Type B pancreatic cell (in vitro differentiated cells): Measurements from ENCODE around the gene PDXK. TPM values are rescaled to one million over a fixed set of nuclear protein-coding genes. Genes with fewer than 3 reads are reported as not detected.

Experiments used
- DNase-seq: peaks from one replicate; pipeline ENCODE4 v3.0.0; 2021; ENCODE audit warnings: mixed read lengths; ENCODE audit not compliant: unreplicated experiment; ENCODE audit errors: extremely low spot score
- H3K27ac Mint-ChIP-seq: 2 replicates; pipeline ENCODE4 v1.8.0; 2021; ENCODE audit warnings: mild to moderate bottlenecking, mixed read lengths
- H3K27me3 Mint-ChIP-seq: 2 replicates; pipeline ENCODE4 v1.8.0; 2021; ENCODE audit warnings: mixed read lengths
- H3K36me3 Mint-ChIP-seq: 2 replicates; pipeline ENCODE4 v1.8.0; 2021; ENCODE audit warnings: mixed read lengths
- H3K4me1 Mint-ChIP-seq: one replicate; pipeline ENCODE4 v1.8.0; 2021; ENCODE audit warnings: mixed read lengths; ENCODE audit not compliant: unreplicated experiment
- H3K4me3 Mint-ChIP-seq: 2 replicates; pipeline ENCODE4 v1.8.0; 2021; ENCODE audit warnings: mild to moderate bottlenecking, mixed read lengths
- H3K9me3 Mint-ChIP-seq: 2 replicates; pipeline ENCODE4 v1.8.0; 2021; ENCODE audit warnings: mixed read lengths
- total RNA-seq: library from RNA; stranded (reverse); gene quantifications from 2 replicates; pipeline ENCODE4 v1.2.1, GENCODE V29; 2021; ENCODE audit warnings: low replicate concordance
- TF ChIP-seq, protein P1 (sequence below): fragments of 200-600 bp; sonication (generic); conservative IDR thresholded peaks from 2 replicates; pipeline ENCODE4 v1.5.0; 2021; ENCODE audit warnings: antibody characterized with exemption, mild to moderate bottlenecking

The PDXK gene
- total RNA-seq, 1 donor from 2014 or later, result 94.4 TPM

GRCh38 chr21:43802713-43803313 lies 83.9 kb downstream of the PDXK start:
- Mint-ChIP-seq H3K4me3 (no peak overlapping the region), H3K36me3 (no peaks in the 10 kb centered on the region), H3K27me3 (no peaks in the 10 kb centered on the region), H3K27ac (no peak overlapping the region), H3K4me1 (no peaks in the 10 kb centered on the region), H3K9me3 (no peaks in the 10 kb centered on the region)
- TF ChIP-seq, protein P1, sequence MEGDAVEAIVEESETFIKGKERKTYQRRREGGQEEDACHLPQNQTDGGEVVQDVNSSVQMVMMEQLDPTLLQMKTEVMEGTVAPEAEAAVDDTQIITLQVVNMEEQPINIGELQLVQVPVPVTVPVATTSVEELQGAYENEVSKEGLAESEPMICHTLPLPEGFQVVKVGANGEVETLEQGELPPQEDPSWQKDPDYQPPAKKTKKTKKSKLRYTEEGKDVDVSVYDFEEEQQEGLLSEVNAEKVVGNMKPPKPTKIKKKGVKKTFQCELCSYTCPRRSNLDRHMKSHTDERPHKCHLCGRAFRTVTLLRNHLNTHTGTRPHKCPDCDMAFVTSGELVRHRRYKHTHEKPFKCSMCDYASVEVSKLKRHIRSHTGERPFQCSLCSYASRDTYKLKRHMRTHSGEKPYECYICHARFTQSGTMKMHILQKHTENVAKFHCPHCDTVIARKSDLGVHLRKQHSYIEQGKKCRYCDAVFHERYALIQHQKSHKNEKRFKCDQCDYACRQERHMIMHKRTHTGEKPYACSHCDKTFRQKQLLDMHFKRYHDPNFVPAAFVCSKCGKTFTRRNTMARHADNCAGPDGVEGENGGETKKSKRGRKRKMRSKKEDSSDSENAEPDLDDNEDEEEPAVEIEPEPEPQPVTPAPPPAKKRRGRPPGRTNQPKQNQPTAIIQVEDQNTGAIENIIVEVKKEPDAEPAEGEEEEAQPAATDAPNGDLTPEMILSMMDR, result no peak
- no peak for DNase-seq

DNA sequence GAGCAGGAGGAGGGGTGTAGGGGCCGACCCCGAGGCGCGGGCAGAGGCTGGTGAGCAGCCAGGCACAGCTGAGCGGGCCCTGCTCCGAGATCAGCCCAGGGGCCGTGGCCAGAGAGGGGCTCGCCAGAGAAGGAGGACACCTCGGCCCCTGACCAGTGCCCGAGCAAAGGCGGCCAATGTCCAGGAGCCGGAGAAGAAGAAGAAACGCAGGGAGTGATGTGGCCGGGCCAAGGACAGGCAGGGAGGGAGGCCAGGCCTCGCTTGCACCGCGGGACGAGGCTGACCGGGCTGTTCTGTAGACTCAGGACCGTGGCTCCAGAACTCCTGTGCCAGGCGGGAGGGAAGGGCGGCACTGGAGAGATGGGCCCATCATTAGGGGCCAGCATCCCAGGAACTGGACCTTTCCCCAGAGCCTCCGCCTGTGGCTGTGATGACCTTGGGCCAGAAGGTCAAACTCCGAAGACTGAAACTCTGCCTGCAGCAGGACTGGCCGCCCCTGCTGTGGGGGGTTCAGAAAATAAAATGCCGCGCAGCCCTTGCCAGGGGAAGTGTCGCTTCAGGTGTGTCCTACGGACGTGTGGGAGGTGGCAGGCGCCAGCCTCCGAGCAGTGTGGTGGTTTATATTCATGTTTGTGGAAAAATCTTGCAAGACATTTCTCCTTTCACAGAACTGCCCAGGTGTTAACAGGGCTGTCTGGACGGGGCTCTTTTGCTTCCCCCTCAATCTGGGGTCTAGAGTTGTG lies 84.8 kb downstream of the PDXK start:
- no peaks in the 10 kb centered on the region for H3K36me3 Mint-ChIP-seq
- no peaks in the 10 kb centered on the region for H3K9me3 Mint-ChIP-seq
- H3K4me3 Mint-ChIP-seq, result no peak overlapping the region
- H3K27me3 Mint-ChIP-seq, result no peaks in the 10 kb centered on the region
- TF ChIP-seq, protein P1, result no peak
- DNase-seq, result no peak
- no peaks in the 10 kb centered on the region for H3K4me1 Mint-ChIP-seq
- H3K27ac Mint-ChIP-seq, result no peak overlapping the region

DNA sequence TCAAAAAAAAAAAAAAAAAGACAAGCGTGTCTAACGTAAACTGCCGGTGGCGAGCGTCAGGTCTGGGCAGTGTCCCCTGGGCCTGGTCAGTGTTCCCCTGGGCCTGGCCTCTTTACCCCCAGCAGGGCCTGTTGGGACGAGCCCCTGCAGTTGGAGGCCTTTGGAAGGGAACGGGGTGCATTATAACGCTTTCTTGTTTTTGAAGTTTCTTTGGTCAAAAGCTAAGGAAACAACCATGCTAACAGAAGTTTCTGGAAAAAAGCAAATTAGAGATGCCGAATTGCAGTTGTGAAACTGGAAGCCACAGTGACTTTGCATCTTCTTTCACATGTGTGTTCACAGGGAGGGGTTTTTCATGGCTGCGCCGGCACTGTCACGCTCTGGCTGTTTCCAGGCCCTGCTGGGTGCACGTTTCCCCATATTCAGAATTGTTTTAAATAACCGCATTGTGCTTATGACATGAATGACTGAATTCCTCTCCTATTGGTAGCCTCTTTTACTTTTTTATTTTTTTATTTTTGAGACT lies 86.4 kb downstream of the PDXK start:
- H3K36me3 Mint-ChIP-seq, result no peaks in the 10 kb centered on the region
- H3K4me1 Mint-ChIP-seq, result no peaks in the 10 kb centered on the region
- no peaks in the 10 kb centered on the region for H3K27me3 Mint-ChIP-seq
- no peaks in the 10 kb centered on the region for H3K9me3 Mint-ChIP-seq
- DNase-seq, result no peak
- no peak overlapping the region for H3K4me3 Mint-ChIP-seq
- H3K27ac Mint-ChIP-seq, result no peak overlapping the region
- TF ChIP-seq, protein P1, result no peak

GRCh38 chr21:43806017-43806710 lies 87.2 kb downstream of the PDXK start:
- DNase-seq, result no peak
- Mint-ChIP-seq H3K4me1 (no peaks in the 10 kb centered on the region), H3K36me3 (no peaks in the 10 kb centered on the region), H3K27me3 (no peaks in the 10 kb centered on the region), H3K4me3 (no peak overlapping the region), H3K9me3 (no peaks in the 10 kb centered on the region), H3K27ac (no peak overlapping the region)
- TF ChIP-seq, protein P1, result no peak

DNA sequence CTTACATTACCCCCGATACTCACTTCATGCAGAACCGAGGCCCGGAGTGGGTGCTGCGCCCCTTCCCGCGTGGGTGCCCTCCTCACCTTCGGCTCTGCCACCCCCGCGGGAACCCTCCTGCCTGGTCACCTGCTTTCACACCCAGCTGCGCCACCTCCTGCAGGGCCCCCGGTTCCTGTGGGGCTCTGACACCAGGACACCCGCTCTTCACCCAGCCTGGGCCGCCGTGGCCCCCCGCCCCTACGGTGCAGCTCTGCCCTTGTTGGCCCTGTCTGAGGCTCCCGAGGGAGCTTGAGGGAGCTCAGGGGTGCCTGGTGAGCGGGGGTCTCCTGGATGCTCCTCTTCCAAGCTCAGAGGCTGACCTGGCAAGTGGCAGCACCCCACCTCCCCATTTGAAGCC lies 89.4 kb downstream of the PDXK start:
- TF ChIP-seq, protein P1, result no peak
- no peaks in the 10 kb centered on the region for H3K9me3 Mint-ChIP-seq

More for the DNA sequence above, 89.4 kb downstream of the PDXK start:
- Mint-ChIP-seq H3K4me1 (peaks cover 3% of the 10 kb centered on the region), H3K27ac (no peak overlapping the region), H3K4me3 (no peak overlapping the region), H3K36me3 (no peaks in the 10 kb centered on the region), H3K27me3 (no peaks in the 10 kb centered on the region)
- DNase-seq, result peak; percentile 70
